ENCODE data around the gene TAOK1. TPM values are rescaled to one million over a fixed set of nuclear protein-coding genes. Genes with fewer than 3 reads are reported as not detected.
A peak's percentile ranks its signal among the peaks of the same experiment; 100 is the strongest.

Gene TAOK1
- total and polyA plus RNA-seq, 2 of the 13 experiments (the other 11 are each of a cell fraction or from before 2014, with no cell fraction given): 14.1 to 23.0 TPM

DNA sequence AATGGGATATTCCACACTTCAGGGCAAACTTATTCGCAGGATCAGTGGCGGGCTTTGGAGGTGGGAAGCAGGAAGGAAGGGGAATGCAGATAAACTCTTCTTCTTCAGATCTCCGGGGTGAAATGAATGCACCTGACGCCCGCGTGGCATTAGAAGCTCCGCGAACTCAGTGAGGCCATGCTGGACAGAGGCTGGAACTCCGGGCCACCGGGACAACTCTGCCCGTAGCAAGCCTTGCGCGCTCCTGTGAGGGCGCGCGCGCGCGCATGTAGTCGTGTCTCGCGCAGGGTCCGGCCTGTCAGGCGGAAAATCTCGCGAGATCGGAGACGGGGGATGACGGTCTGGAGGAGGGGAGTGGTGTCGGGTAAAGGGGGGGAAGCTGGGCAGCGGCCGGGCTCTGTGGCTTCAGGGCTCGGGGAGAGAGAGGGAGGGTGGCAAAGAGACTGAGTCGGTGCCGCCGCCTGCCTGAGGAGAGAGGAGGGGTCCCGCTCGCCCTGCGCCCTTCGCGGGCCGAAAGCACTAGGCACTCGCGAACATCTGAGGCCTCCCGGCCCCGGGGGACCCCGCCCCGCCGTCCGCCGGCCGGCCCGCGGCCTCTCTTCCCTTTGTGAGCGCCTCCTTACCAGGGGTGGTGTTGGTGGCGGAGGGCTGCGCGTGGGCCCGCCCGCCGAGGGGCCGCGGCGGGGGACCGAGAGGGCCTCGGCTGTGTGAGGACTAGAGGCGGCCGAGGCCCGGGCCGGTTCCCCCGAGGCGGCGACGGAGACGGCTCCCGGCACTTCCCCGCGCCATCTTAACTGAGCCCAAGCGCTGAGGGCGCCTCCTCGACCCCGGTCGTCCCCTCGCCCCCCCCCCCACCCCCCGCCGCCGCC, at the start of gene TAOK1 (continued):
- no peak for TF ChIP-seq PBX2 (CRISPR knock-in tag; IDR thresholded peaks at IDR 0.05)
- TF ChIP-seq ARID4A (CRISPR knock-in tag; IDR thresholded peaks at IDR 0.05; ENCODE audit: borderline replicate concordance): peak; percentile 87
- no peak for TF ChIP-seq ZNF3 (CRISPR knock-in tag; IDR thresholded peaks at IDR 0.05)
- TF ChIP-seq PATZ1 (CRISPR knock-in tag; IDR thresholded peaks at IDR 0.05): peak; percentile 56
- TF ChIP-seq ERF (CRISPR knock-in tag; IDR thresholded peaks at IDR 0.05): no peak
- TF ChIP-seq ELF1 (CRISPR knock-in tag; IDR thresholded peaks at IDR 0.05): peak; percentile 39; the same call in 1 of the 2 replicates
- TF ChIP-seq IRF2 (CRISPR knock-in tag; IDR thresholded peaks at IDR 0.05): peak; percentile 15; the same call in 1 of the 2 replicates
- no peak for TF ChIP-seq GATAD2A (CRISPR knock-in tag; IDR thresholded peaks at IDR 0.05)
- no peak; the same call in 1 of the 2 replicates for TF ChIP-seq HCFC1 (IDR thresholded peaks at IDR 0.05; ENCODE audit: low read depth, low read length)
- peak; percentile 65; the same call in 1 of the 2 replicates for TF ChIP-seq TGIF2 (CRISPR knock-in tag; IDR thresholded peaks at IDR 0.05)
- peak; percentile 38; the same call in 1 of the 2 replicates for TF ChIP-seq SOX5 (CRISPR knock-in tag; IDR thresholded peaks at IDR 0.05; ENCODE audit: borderline replicate concordance)
- TF ChIP-seq ZNF33B (CRISPR knock-in tag; IDR thresholded peaks at IDR 0.05): no peak; the same call in 1 of the 2 replicates
- no peak for TF ChIP-seq ZNF567 (CRISPR knock-in tag; IDR thresholded peaks at IDR 0.05; ENCODE audit: borderline replicate concordance)
- TF ChIP-seq, protein P1, sequence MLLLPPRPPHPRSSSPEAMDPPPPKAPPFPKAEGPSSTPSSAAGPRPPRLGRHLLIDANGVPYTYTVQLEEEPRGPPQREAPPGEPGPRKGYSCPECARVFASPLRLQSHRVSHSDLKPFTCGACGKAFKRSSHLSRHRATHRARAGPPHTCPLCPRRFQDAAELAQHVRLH (CRISPR knock-in tag; IDR thresholded peaks at IDR 0.05; ENCODE audit: borderline replicate concordance, low read depth): no peak
- TF ChIP-seq GATAD1 (CRISPR knock-in tag; IDR thresholded peaks at IDR 0.05): peak; percentile 77
- TF ChIP-seq ETV6 (CRISPR knock-in tag; conservative IDR thresholded peaks at IDR 0.05): 0 out of 2 replicates have a peak, but pooled peaks have one; percentile 25
- peak; percentile 29; the same call in 1 of the 2 replicates for TF ChIP-seq ZNF546 (CRISPR knock-in tag; conservative IDR thresholded peaks at IDR 0.05)
- TF ChIP-seq, protein P2, sequence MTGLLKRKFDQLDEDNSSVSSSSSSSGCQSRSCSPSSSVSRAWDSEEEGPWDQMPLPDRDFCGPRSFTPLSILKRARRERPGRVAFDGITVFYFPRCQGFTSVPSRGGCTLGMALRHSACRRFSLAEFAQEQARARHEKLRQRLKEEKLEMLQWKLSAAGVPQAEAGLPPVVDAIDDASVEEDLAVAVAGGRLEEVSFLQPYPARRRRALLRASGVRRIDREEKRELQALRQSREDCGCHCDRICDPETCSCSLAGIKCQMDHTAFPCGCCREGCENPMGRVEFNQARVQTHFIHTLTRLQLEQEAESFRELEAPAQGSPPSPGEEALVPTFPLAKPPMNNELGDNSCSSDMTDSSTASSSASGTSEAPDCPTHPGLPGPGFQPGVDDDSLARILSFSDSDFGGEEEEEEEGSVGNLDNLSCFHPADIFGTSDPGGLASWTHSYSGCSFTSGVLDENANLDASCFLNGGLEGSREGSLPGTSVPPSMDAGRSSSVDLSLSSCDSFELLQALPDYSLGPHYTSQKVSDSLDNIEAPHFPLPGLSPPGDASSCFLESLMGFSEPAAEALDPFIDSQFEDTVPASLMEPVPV (CRISPR knock-in tag; IDR thresholded peaks at IDR 0.05): peak; percentile 89
- TF ChIP-seq, protein P3, sequence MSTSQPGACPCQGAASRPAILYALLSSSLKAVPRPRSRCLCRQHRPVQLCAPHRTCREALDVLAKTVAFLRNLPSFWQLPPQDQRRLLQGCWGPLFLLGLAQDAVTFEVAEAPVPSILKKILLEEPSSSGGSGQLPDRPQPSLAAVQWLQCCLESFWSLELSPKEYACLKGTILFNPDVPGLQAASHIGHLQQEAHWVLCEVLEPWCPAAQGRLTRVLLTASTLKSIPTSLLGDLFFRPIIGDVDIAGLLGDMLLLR (CRISPR knock-in tag; IDR thresholded peaks at IDR 0.05): peak; percentile 58; the same call in 1 of the 2 replicates
- TF ChIP-seq ZSCAN30 (CRISPR knock-in tag; IDR thresholded peaks at IDR 0.05): 0 out of 2 replicates have a peak, but pooled peaks have one; percentile 63

Measured in HepG2 (cell line).